ENCODE results near the gene MINK1. TPM values are rescaled to one million over a fixed set of nuclear protein-coding genes. Genes with fewer than 3 reads are reported as not detected.

MINK1 gene
- total and polyA plus RNA-seq, 2 of the 13 experiments (the other 11 are each of a cell fraction or from before 2014, with no cell fraction given), result 17.2 to 63.9 TPM

GRCh38 chr17:4899341-4900230, 66.4 kb downstream of the MINK1 start, which contains the start of gene C17orf107:
C17orf107 (plus strand) TSS chr17:4899536; CDS start chr17:4899763, 227 bp downstream.
- FAIRE-seq, result no peak
- H3K27me3 ChIP-seq (ENCODE audit: control insufficient read depth in 1 of 2, insufficient read depth in 2 of 2, low read length in 2 of 2), result no peaks in the 10 kb centered on the region
- no peak within 1 kb of the TSS for H3K9ac ChIP-seq (ENCODE audit: insufficient read depth, low read depth, low read length)
- POLR2A ChIA-PET, result no interaction called here
- ATAC-seq, result no peak
- intact Hi-C loops (cut with micrococcal nuclease; ENCODE audit: unreplicated experiment), result loop anchor here (10.0 kb wide), 1 partner anchor 165 kb away; no protein-coding TSS in a partner anchor
- no peak within 1 kb of the TSS for H3K4me2 ChIP-seq (ENCODE audit: low read depth, low read length)
- no peak within 1 kb of the TSS for H2AFZ ChIP-seq (ENCODE audit: low read length)
- no peak within 1 kb of the TSS for H3K27ac ChIP-seq (ENCODE audit: extremely low read length, insufficient read depth, low read length)
- no TSS peak for BruUV-seq (replicated peaks)
- H3K4me3 ChIP-seq (replicated peaks in 1 of 3; ENCODE audit: insufficient read depth in 1 of 3, low read depth in 2 of 3, low read length in 3 of 3), result no peak within 1 kb of the TSS
- no peaks in the 10 kb centered on the region for H3K9me3 ChIP-seq (ENCODE audit: low read length)
- H3K4me1 ChIP-seq (ENCODE audit: insufficient read depth, low read length), result peaks cover 18% of the 10 kb centered on the region
- H3K79me2 ChIP-seq (ENCODE audit: insufficient read depth, low read length), result no peaks in the 10 kb centered on the region
- DNase-seq (ENCODE audit: low spot score), result no peak
- in situ Hi-C loops (cut with HindIII; ENCODE audit: extremely low pct_ligation_motif_present, low pct_unique_long_range_greater_than_20kb), result loop anchor here (10.0 kb wide), 2 partner anchors 155 to 345 kb away; partner anchors contain the start of gene MYBBP1A
- TF ChIP-seq ELF3 (CRISPR knock-in tag; IDR thresholded peaks at IDR 0.05), result no peak
- peak; percentile 29; the same call in 1 of the 2 replicates for TF ChIP-seq CREB1 (IDR thresholded peaks at IDR 0.05)
- TF ChIP-seq CREB1 (CRISPR knock-in tag; IDR thresholded peaks at IDR 0.05), result no peak
- TF ChIP-seq MXD4 (CRISPR knock-in tag; IDR thresholded peaks at IDR 0.05), result no peak
- TF ChIP-seq CSRNP2 (CRISPR knock-in tag; conservative IDR thresholded peaks at IDR 0.05; ENCODE audit: low read depth), result no peak
- TF ChIP-seq POLR2A (IDR thresholded peaks at IDR 0.05; ENCODE audit: insufficient read depth in 1 of 2, low read depth in 2 of 2, low read length in 2 of 2), result 0 out of 4 replicates have a peak, but pooled peaks of 1 of the 2 experiments have one; percentile 22
- no peak for TF ChIP-seq ZNF891 (CRISPR knock-in tag; IDR thresholded peaks at IDR 0.05)
- TF ChIP-seq ATAD3A (CRISPR knock-in tag; IDR thresholded peaks at IDR 0.05), result no peak
- TF ChIP-seq ATF7 (IDR thresholded peaks at IDR 0.05), result peak; percentile 70
- TF ChIP-seq ATF7 (CRISPR knock-in tag; IDR thresholded peaks at IDR 0.05), result no peak
- TF ChIP-seq CEBPB (IDR thresholded peaks at IDR 0.05; ENCODE audit: borderline replicate concordance, low read depth, low read length), result peak; percentile 54; the same call in 1 of the 2 replicates
- no peak for TF ChIP-seq CTCF (CRISPR knock-in tag; IDR thresholded peaks at IDR 0.05)
- TF ChIP-seq RXRB (CRISPR knock-in tag; IDR thresholded peaks at IDR 0.05; ENCODE audit: borderline replicate concordance), result no peak
- no peak for TF ChIP-seq MXI1 (IDR thresholded peaks at IDR 0.05; ENCODE audit: borderline replicate concordance, low read depth, low read length)
- TF ChIP-seq ELK4 (CRISPR knock-in tag; IDR thresholded peaks at IDR 0.05; ENCODE audit: borderline replicate concordance), result no peak
- TF ChIP-seq POLR2G (IDR thresholded peaks at IDR 0.05; ENCODE audit: low read depth, low read length), result 0 out of 2 replicates have a peak, but pooled peaks have one; percentile 22
- TF ChIP-seq ZFP91 (CRISPR knock-in tag; IDR thresholded peaks at IDR 0.05; ENCODE audit: borderline replicate concordance), result 0 out of 2 replicates have a peak, but pooled peaks have one; percentile 14
- peak; percentile 60 for TF ChIP-seq AGO2 (optimal IDR thresholded peaks at IDR 0.05; ENCODE audit: low read depth, low read length)
- CTCF ChIA-PET (ENCODE audit: low intra/inter-chr PET ratio, low total read pairs), result no interaction called here
- no peaks in the 10 kb centered on the region for H4K20me1 ChIP-seq (ENCODE audit: insufficient read depth, low read length)
- H3K36me3 ChIP-seq (replicated peaks in 1 of 2; ENCODE audit: control insufficient read depth in 1 of 2, insufficient read depth in 2 of 2, low read length in 2 of 2), result peaks cover 15 to 28% of the 10 kb centered on the region in 2 experiments; a peak in 4 of 5 replicates
- 97% methylated on average over 45 of the region's 60 CpGs for WGBS (ENCODE audit: low lambda C conversion rate)
